GM11168 (cell line): ENCODE measurements around the gene ACCSL.

Experiments used
- in situ Hi-C: fragments of 300-500 bp; cut with MboI; formaldehyde crosslinking; loops from one replicate; pipeline ENCODE4 v1.12.0; 2022; ENCODE audit warnings: low sequenced_read_pairs; ENCODE audit not compliant: unreplicated experiment

ACCSL gene

DNA sequence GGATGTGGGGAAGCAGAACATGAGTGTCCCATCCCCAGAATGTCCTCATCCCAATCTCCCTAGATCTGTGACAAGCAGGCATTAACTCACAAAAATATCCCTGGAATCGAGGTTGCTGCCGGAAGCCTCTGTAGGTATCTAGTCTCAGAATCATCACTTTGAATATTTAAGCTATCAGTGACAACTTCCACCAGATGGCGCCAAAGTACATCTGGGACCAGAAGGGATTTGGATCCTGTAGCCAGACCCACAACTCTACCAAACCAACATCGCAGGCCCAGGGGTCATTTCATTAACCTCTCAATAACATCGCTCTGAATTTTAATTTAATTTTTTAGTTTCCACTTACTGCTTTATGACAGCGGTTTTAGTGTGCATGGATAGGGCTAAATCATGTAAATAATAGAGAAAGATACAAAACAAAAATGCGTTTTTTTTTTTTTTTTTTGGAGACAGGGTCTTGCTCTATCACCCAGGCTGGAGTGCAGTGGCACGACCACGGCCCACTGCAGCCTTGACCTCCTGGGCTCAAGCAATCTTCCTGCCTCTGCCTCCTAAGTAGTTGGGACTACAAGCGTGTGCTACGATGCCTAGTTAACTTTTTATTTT lies 46.6 kb downstream of the ACCSL start:
- in situ Hi-C loops, result no loop called here

DNA sequence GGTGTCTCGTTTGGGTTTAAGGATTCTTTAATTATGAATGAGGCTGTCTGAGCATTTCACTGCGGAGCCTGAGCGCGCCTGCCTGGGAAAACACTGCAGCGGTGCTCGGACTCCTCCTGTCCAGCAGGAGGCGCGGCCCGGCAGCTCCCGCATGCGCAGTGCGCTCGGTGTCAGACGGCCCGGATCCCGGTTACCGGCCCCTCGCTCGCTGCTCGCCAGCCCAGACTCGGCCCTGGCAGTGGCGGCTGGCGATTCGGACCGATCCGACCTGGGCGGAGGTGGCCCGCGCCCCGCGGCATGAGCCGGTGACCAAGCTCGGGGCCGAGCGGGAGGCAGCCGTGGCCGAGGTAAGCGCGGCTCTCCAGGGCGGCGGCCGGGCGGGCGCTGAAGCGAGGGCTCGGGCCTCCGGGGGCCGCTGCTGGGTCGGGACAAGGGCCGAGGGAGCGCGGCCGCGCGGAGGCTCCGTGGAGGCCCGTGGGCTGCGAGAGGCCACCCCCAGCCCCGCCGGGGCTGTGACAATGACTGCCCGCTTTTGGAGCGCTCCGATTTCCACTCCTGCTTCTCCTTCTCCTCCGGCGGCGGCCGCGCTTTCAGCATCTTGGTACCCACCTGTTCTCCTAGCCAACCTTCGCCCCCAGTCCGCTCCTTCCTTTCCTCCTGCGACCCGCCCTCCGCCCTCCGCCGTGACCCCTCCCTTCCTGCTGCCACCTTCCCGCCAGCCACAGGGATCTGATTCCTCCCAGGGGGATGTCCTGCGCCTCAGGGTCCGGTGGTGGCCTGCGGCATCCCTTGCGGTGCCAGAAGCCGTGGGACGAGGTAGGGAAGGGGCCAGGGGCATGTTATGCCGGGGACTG lies 48.0 kb downstream of the ACCSL start, which contains the start of gene EXT2:
TSS of gene EXT2 (plus strand) at position 173 of the 854 bp plus-strand sequence. CDS start 12,035 bp downstream, outside the sequence.
- in situ Hi-C loops, result no loop called here

DNA sequence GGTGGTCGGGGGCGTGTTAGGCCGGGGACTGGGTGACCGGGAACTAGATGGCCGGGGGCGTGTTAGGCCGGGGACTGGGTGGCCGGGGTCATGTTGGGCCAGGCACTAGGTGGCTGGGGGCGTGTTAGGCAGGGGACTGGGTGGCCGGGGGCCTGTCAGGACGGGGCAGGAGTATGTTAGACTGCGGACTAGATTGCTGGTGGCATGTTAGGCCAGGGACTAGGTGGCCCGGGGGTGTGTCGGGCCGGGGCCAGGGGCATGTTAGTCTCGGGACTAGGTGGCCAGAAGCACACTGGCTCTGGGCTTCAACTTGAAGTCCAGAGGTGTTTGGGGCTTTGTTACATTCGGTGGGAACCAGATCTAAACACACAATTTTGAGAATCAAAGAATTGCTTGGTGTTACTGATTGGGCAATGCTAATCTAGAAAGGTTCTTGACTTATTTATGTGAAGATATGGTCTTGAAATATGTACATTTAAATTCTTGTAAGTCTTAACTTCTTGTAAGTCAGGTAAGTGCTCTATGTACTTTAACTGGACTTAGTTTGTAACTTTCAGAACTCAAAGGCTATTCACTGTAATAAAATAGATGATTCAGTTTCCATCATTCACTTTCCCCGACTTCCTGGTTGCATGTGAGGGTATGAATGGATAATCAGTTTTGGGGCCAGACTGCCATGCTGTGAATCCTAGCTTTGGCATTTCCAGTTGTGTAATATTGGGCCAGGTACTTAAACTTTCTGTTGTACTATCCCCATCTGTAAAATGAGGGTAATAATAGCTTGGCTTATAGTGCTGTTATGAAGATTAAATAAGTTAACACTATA lies 48.8 kb downstream of the ACCSL start:
- in situ Hi-C loops, result no loop called here

DNA sequence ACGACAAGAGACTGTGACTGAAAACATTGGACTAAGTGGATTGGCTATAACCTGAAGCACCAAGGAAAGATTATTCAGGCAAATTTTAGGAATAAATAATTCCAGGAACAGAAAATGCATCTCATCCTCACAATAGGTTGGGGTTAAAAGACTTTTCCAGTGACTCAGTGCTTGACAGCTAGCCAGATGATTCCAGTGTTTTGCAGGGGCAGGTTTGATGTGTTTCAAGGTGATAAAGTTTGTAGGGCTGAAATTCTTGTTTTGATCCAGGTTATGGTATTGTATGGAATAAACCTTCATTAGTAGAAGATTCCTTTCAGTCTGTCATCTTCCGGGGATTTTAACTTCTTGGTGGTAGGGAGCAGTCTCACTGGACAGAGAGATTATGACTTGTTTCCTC lies 50.0 kb downstream of the ACCSL start:
- in situ Hi-C loops, result no loop called here

DNA sequence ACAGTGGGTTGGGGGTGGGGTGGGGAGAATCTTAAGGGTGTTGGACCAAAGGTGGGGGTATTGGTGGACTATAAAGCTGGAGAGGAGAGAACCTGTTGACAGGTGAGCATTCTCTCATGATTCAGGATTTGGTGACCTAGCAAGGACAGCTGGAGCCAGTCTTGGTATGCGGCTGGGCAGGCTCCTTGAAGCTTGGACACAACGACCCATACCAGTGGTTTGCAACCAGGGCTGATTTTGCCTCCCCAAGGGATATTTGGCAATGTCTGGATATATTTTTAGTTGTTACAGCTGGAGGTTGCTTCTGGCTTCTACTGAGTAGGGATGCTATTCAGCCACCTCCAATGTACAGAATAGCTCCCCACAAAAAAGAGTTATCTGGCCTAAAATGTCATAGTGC lies 53.3 kb downstream of the ACCSL start:
- in situ Hi-C loops, result loop anchor here (25.0 kb wide), 1 partner anchor 436 kb away; no protein-coding TSS in a partner anchor

DNA sequence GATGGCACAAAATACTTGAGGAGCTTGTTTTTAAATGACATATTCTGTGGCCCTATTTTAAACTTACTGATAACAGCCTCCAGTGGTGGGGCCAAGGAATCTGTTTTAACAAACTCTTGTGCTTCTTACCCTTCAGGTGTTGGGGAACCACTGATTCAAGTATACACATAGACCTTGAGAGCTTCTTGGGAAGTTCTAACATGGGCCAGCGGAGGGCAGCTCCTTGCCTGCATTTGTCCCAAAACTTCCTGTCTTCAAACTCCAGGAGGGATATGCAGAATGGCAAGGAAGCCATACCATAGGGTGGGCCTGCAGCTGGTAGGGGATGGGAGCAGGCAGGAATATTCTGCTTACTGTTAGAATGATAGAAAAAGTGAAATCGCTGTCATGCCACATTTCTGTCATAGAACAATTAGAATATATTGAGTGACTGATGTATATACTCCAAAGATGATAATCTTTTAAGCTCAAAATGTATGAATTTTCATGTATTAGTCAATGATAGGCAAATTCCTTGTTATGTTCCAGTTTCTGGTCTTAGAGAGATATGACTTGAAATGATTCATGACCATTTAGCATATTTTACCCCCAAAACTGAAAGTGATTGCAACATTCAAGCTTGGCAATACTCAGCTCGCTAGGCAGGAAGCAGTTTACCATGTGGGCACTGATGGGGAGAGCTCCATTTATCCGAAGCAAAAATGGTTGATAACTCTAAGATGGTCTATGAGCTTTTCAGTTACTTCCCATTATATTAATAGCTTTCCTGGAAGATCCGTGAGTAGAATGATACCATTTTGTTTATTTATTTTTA lies 56.9 kb downstream of the ACCSL start:
- in situ Hi-C loops, result loop anchor here (25.0 kb wide), 1 partner anchor 433 kb away; no protein-coding TSS in a partner anchor

DNA sequence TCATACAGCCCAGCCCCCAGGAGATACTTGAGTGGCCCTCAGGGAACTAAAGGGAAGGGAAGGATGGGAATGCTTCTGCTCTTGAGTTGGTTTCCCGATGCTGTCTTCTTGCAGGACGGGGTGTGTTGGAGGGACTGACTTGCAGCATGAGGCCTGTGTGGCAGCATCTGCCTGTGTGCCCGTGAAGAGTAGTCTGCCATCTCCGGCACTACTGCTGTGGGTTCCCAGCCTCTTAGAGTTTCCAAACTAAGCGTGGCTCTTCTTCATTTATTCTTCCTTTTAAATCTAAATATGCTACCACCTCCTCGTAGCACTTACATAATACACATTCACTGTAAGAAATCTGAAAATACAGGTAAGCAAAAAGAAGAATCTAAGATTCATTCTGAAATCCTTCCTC lies 60.5 kb downstream of the ACCSL start:
- in situ Hi-C loops, result loop anchor here (25.0 kb wide), 1 partner anchor 429 kb away; no protein-coding TSS in a partner anchor
